SK-N-MC (cell line): ENCODE results near the gene RNASE7.

Experiments used
- EZH2 ChIP-seq: fragments of 200-600 bp; sonication (generic); IDR thresholded peaks from one replicate; pipeline ENCODE4 v1.6.1; 2017; ENCODE audit warnings: antibody characterized with exemption
- FOXP2 ChIP-seq: optimal IDR thresholded peaks from 2 replicates; pipeline ENCODE3; 2011; ENCODE audit warnings: mild to moderate bottlenecking, moderate library complexity; ENCODE audit not compliant: insufficient read depth; ENCODE audit errors: extremely low read length, control extremely low read depth
- POLR2AphosphoS5 ChIP-seq: IDR thresholded peaks from 2 replicates; pipeline ENCODE4 v1.6.1; 2012; ENCODE audit warnings: mild to moderate bottlenecking, low read depth, low read length, borderline replicate concordance

GRCh38 chr14:21084396-21084795, 42.2 kb downstream of the RNASE7 start:
- TF ChIP-seq EZH2 (no peak), POLR2AphosphoS5 (no peak), FOXP2 (no peak)
